HG03039 (cell line): ENCODE results near the gene SLC22A7.

Source experiments
- ATAC-seq: cut with Tn5 transposase; IDR thresholded peaks from one replicate; pipeline ENCODE4 v1.9.1; 2021; ENCODE audit warnings: mild to moderate bottlenecking, moderate library complexity; ENCODE audit not compliant: unreplicated experiment

SLC22A7 gene

GRCh38 chr6:43297644-43298564, at the start of gene SLC22A7:
SLC22A7 (plus strand) TSS chr6:43298260; CDS start chr6:43298359, 99 bp downstream.
- no peak for ATAC-seq

- no peak for ATAC-seq
These were observed 49.3 kb upstream of the SLC22A7 start for GRCh38 chr6:43248791-43249190.

GRCh38 chr6:43250992-43251373, 47.1 kb upstream of the SLC22A7 start:
- no peak for ATAC-seq

- ATAC-seq, result no peak
These were observed 44.7 kb upstream of the SLC22A7 start for GRCh38 chr6:43253401-43253800.

GRCh38 chr6:43254138-43254817, 43.8 kb upstream of the SLC22A7 start:
- no peak for ATAC-seq

GRCh38 chr6:43254846-43255245, 43.2 kb upstream of the SLC22A7 start:
- ATAC-seq, result no peak

- ATAC-seq, result no peak
These were observed 42.5 kb upstream of the SLC22A7 start for GRCh38 chr6:43255408-43256054.

- no peak for ATAC-seq
These were observed 41.2 kb upstream of the SLC22A7 start for GRCh38 chr6:43256670-43257366.

GRCh38 chr6:43257367-43258145, 40.5 kb upstream of the SLC22A7 start:
- no peak for ATAC-seq

- no peak for ATAC-seq
These were observed 39.9 kb upstream of the SLC22A7 start for GRCh38 chr6:43258180-43258579.

GRCh38 chr6:43258807-43259686, 39.0 kb upstream of the SLC22A7 start:
- no peak for ATAC-seq

- no peak for ATAC-seq
These were observed 37.3 kb upstream of the SLC22A7 start for GRCh38 chr6:43260791-43261190.

- ATAC-seq, result no peak
These were observed 36.9 kb upstream of the SLC22A7 start for GRCh38 chr6:43261198-43261597.

GRCh38 chr6:43262000-43262779, 35.9 kb upstream of the SLC22A7 start:
- ATAC-seq, result no peak

- ATAC-seq, result no peak
These were observed 35.2 kb upstream of the SLC22A7 start for GRCh38 chr6:43262780-43263313.

- peak; percentile 50 for ATAC-seq
These were observed 34.5 kb upstream of the SLC22A7 start for GRCh38 chr6:43263314-43264178.

- no peak for ATAC-seq
These were observed 33.4 kb upstream of the SLC22A7 start for GRCh38 chr6:43264599-43265145.
